Measurements from ENCODE around the gene RTN4R. TPM values are rescaled to one million over a fixed set of nuclear protein-coding genes. Genes with fewer than 3 reads are reported as not detected.

The RTN4R gene
- total and polyA plus RNA-seq, 9 of the 15 experiments (the other 6 are each of a cell fraction or from before 2014, with no cell fraction given) = 0.04 to 2.8 (median 1.4) TPM; not detected in 3

DNA sequence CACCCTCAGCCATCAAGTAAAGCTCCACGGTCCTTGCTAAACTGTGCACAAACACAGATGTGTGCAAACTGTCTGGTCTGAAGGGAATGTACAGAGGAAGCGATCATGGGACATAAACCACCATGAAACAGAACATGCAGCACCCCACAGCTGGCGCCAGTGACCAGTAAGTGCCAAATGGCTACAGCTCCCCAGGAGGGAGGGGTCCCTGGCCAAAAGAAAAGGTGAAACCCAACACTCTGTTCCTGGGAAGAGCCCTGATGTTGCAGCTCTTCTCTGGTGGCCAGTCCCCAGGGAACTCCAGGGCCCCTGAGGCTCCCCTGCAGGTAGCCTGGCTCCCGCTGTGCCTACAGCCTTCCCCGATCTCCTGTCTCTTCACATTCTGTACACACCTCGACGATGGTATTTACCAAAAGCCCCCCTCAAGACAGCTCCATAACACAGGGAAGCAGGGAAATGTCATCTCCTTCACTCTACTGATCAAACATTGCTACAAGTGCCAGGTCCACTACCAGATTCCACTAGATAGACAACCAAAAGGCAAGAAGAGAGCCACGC is 48.8 kb upstream of the RTN4R start (continued):
- TF ChIP-seq, protein P1, sequence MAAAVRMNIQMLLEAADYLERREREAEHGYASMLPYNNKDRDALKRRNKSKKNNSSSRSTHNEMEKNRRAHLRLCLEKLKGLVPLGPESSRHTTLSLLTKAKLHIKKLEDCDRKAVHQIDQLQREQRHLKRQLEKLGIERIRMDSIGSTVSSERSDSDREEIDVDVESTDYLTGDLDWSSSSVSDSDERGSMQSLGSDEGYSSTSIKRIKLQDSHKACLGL (CRISPR knock-in tag; IDR thresholded peaks at IDR 0.05; ENCODE audit: borderline replicate concordance, poor library complexity, severe bottlenecking) = no peak
- TF ChIP-seq, protein P2, sequence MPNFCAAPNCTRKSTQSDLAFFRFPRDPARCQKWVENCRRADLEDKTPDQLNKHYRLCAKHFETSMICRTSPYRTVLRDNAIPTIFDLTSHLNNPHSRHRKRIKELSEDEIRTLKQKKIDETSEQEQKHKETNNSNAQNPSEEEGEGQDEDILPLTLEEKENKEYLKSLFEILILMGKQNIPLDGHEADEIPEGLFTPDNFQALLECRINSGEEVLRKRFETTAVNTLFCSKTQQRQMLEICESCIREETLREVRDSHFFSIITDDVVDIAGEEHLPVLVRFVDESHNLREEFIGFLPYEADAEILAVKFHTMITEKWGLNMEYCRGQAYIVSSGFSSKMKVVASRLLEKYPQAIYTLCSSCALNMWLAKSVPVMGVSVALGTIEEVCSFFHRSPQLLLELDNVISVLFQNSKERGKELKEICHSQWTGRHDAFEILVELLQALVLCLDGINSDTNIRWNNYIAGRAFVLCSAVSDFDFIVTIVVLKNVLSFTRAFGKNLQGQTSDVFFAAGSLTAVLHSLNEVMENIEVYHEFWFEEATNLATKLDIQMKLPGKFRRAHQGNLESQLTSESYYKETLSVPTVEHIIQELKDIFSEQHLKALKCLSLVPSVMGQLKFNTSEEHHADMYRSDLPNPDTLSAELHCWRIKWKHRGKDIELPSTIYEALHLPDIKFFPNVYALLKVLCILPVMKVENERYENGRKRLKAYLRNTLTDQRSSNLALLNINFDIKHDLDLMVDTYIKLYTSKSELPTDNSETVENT (CRISPR knock-in tag; IDR thresholded peaks at IDR 0.05) = 0 out of 2 replicates have a peak, but pooled peaks have one; percentile 12
- TF ChIP-seq STAG1 (CRISPR knock-in tag; IDR thresholded peaks at IDR 0.05; ENCODE audit: borderline replicate concordance) (no peak), ZNF407 (IDR thresholded peaks at IDR 0.05; ENCODE audit: low read depth) (no peak), BCL6 (CRISPR knock-in tag; IDR thresholded peaks at IDR 0.05) (no peak), ZNF766 (CRISPR knock-in tag; conservative IDR thresholded peaks at IDR 0.05) (no peak), ZBTB8A (IDR thresholded peaks at IDR 0.05; ENCODE audit: partially characterized antibody) (no peak), RUNX1 (IDR thresholded peaks at IDR 0.05; ENCODE audit: low read depth) (no peak), ARID3B (CRISPR knock-in tag; IDR thresholded peaks at IDR 0.05; ENCODE audit: borderline replicate concordance) (0 out of 2 replicates have a peak, but pooled peaks have one; percentile 0), NELFE (IDR thresholded peaks at IDR 0.05; ENCODE audit: insufficient read depth, insufficient read length) (no peak), NCOA6 (IDR thresholded peaks at IDR 0.05) (no peak)
- TF ChIP-seq, protein P3, sequence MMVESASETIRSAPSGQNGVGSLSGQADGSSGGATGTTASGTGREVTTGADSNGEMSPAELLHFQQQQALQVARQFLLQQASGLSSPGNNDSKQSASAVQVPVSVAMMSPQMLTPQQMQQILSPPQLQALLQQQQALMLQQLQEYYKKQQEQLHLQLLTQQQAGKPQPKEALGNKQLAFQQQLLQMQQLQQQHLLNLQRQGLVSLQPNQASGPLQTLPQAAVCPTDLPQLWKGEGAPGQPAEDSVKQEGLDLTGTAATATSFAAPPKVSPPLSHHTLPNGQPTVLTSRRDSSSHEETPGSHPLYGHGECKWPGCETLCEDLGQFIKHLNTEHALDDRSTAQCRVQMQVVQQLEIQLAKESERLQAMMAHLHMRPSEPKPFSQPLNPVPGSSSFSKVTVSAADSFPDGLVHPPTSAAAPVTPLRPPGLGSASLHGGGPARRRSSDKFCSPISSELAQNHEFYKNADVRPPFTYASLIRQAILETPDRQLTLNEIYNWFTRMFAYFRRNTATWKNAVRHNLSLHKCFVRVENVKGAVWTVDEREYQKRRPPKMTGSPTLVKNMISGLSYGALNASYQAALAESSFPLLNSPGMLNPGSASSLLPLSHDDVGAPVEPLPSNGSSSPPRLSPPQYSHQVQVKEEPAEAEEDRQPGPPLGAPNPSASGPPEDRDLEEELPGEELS (CRISPR knock-in tag; IDR thresholded peaks at IDR 0.05; ENCODE audit: borderline replicate concordance) = 0 out of 2 replicates have a peak, but pooled peaks have one; percentile 5

Data from K562 (cell line).